ENCODE results near the gene PSME1. TPM values are rescaled to one million over a fixed set of nuclear protein-coding genes. Genes with fewer than 3 reads are reported as not detected.
A peak's percentile ranks its signal among the peaks of the same experiment; 100 is the strongest.

PSME1 gene
- total and polyA plus RNA-seq, 2 of the 13 experiments (the other 11 are each of a cell fraction or from before 2014, with no cell fraction given), result 159 to 608 TPM

DNA sequence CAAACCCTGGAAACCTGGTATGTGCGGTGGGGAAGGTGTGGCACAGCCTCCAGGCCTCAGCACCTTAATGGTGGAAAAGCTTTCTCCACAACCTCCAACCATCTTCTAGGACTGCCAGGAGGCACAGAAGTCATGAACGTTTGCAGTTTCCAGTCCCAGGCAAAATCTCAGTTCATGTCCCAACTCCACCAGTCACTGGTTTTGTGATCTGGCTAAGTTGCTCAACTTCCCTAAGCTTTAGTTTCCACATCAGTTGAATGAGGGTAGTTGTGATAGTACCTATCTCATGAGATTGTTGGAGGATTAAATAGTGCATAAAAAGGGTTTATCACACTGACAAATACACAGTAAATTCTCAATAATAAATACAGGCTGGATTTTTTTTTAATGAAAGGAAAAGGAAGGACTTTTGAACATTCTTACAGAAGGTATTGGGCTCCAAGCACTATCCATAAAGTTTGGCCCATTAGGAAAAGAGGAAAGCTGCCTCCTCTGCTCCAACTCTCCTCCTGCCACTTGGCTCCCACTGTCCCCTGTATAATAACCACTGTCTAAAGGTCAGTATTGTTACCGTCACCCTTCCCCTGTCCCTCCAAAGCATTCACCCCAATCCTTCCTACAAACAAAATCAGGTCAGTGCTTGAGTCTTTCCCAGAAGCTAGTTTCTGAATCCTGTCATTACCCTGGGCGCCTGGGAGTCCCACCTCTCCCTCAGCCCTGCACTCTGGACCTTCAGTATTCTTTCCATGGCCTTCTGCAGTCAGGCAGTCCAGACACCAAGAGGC, 35.6 kb upstream of the PSME1 start (continued):
- TF ChIP-seq, protein P1, sequence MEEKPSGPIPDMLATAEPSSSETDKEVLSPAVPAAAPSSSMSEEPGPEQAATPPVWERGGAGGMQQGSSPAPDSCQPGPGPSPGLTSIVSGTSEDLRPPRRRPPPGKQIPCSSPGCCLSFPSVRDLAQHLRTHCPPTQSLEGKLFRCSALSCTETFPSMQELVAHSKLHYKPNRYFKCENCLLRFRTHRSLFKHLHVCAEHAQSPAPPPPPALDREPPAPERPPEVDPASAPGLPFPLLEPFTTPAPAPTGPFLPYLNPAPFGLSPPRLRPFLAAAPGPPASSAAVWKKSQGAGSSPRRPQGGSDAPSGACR (CRISPR knock-in tag; IDR thresholded peaks at IDR 0.05), result no peak
- peak; percentile 13; the same call in 1 of the 2 replicates for TF ChIP-seq HNF4G (IDR thresholded peaks at IDR 0.05; ENCODE audit: borderline replicate concordance, low read depth, low read length)
- TF ChIP-seq HNF4G (CRISPR knock-in tag; IDR thresholded peaks at IDR 0.05; ENCODE audit: borderline replicate concordance, low read depth), result no peak
- peak; percentile 47 for TF ChIP-seq HNF4A (CRISPR knock-in tag; IDR thresholded peaks at IDR 0.05)
- 0 out of 2 replicates have a peak, but pooled peaks have one; percentile 31 for TF ChIP-seq ZNF776 (CRISPR knock-in tag; IDR thresholded peaks at IDR 0.05)
- no peak for TF ChIP-seq TBX3 (IDR thresholded peaks at IDR 0.05; ENCODE audit: borderline replicate concordance)
- TF ChIP-seq, protein P2, sequence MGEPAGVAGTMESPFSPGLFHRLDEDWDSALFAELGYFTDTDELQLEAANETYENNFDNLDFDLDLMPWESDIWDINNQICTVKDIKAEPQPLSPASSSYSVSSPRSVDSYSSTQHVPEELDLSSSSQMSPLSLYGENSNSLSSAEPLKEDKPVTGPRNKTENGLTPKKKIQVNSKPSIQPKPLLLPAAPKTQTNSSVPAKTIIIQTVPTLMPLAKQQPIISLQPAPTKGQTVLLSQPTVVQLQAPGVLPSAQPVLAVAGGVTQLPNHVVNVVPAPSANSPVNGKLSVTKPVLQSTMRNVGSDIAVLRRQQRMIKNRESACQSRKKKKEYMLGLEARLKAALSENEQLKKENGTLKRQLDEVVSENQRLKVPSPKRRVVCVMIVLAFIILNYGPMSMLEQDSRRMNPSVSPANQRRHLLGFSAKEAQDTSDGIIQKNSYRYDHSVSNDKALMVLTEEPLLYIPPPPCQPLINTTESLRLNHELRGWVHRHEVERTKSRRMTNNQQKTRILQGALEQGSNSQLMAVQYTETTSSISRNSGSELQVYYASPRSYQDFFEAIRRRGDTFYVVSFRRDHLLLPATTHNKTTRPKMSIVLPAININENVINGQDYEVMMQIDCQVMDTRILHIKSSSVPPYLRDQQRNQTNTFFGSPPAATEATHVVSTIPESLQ (CRISPR knock-in tag; conservative IDR thresholded peaks at IDR 0.05), result no peak
- no peak for TF ChIP-seq ZBTB8A (CRISPR knock-in tag; IDR thresholded peaks at IDR 0.05; ENCODE audit: borderline replicate concordance, low read depth)
- TF ChIP-seq, protein P3, sequence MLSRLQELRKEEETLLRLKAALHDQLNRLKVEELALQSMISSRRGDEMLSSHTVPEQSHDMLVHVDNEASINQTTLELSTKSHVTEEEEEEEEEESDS (CRISPR knock-in tag; IDR thresholded peaks at IDR 0.05; ENCODE audit: borderline replicate concordance), result no peak
- TF ChIP-seq, protein P4, sequence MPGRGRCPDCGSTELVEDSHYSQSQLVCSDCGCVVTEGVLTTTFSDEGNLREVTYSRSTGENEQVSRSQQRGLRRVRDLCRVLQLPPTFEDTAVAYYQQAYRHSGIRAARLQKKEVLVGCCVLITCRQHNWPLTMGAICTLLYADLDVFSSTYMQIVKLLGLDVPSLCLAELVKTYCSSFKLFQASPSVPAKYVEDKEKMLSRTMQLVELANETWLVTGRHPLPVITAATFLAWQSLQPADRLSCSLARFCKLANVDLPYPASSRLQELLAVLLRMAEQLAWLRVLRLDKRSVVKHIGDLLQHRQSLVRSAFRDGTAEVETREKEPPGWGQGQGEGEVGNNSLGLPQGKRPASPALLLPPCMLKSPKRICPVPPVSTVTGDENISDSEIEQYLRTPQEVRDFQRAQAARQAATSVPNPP (CRISPR knock-in tag; IDR thresholded peaks at IDR 0.05), result 0 out of 2 replicates have a peak, but pooled peaks have one; percentile 9
- TF ChIP-seq HHEX (CRISPR knock-in tag; IDR thresholded peaks at IDR 0.05), result no peak
- TF ChIP-seq ZNF510 (CRISPR knock-in tag; IDR thresholded peaks at IDR 0.05; ENCODE audit: low read depth), result 0 out of 2 replicates have a peak, but pooled peaks have one; percentile 68
- no peak for TF ChIP-seq MAFF (IDR thresholded peaks at IDR 0.05; ENCODE audit: low read depth, low read length)
- 0 out of 2 replicates have a peak, but pooled peaks have one; percentile 70 for TF ChIP-seq ZNF230 (CRISPR knock-in tag; IDR thresholded peaks at IDR 0.05)
- no peak for TF ChIP-seq ZNF430 (CRISPR knock-in tag; IDR thresholded peaks at IDR 0.05)
- no peak for TF ChIP-seq ZNF121 (CRISPR knock-in tag; IDR thresholded peaks at IDR 0.05)
- TF ChIP-seq TEAD3 (CRISPR knock-in tag; optimal IDR thresholded peaks at IDR 0.05; ENCODE audit: borderline replicate concordance), result peak; percentile 17
- TF ChIP-seq SALL1 (CRISPR knock-in tag; IDR thresholded peaks at IDR 0.05), result peak; percentile 47; the same call in 1 of the 2 replicates
- 0 out of 2 replicates have a peak, but pooled peaks have one; percentile 33 for TF ChIP-seq ZNF331 (CRISPR knock-in tag; IDR thresholded peaks at IDR 0.05)
- 0 out of 2 replicates have a peak, but pooled peaks have one; percentile 28 for TF ChIP-seq MED1 (CRISPR knock-in tag; IDR thresholded peaks at IDR 0.05)
- TF ChIP-seq, protein P5, sequence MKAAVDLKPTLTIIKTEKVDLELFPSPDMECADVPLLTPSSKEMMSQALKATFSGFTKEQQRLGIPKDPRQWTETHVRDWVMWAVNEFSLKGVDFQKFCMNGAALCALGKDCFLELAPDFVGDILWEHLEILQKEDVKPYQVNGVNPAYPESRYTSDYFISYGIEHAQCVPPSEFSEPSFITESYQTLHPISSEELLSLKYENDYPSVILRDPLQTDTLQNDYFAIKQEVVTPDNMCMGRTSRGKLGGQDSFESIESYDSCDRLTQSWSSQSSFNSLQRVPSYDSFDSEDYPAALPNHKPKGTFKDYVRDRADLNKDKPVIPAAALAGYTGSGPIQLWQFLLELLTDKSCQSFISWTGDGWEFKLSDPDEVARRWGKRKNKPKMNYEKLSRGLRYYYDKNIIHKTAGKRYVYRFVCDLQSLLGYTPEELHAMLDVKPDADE (CRISPR knock-in tag; IDR thresholded peaks at IDR 0.05), result no peak
- TF ChIP-seq, protein P6, sequence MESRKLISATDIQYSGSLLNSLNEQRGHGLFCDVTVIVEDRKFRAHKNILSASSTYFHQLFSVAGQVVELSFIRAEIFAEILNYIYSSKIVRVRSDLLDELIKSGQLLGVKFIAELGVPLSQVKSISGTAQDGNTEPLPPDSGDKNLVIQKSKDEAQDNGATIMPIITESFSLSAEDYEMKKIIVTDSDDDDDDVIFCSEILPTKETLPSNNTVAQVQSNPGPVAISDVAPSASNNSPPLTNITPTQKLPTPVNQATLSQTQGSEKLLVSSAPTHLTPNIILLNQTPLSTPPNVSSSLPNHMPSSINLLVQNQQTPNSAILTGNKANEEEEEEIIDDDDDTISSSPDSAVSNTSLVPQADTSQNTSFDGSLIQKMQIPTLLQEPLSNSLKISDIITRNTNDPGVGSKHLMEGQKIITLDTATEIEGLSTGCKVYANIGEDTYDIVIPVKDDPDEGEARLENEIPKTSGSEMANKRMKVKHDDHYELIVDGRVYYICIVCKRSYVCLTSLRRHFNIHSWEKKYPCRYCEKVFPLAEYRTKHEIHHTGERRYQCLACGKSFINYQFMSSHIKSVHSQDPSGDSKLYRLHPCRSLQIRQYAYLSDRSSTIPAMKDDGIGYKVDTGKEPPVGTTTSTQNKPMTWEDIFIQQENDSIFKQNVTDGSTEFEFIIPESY (CRISPR knock-in tag; IDR thresholded peaks at IDR 0.05), result no peak

Measured in HepG2 (cell line).